Bronchial epithelial cell (primary cell): Measurements from ENCODE around the gene PLD1. TPM values are rescaled to one million over a fixed set of nuclear protein-coding genes. Genes with fewer than 3 reads are reported as not detected.
A peak's percentile ranks its signal among the peaks of the same experiment; 100 is the strongest.

Experiments
- DNase-seq: peaks from one replicate; pipeline ENCODE4 v3.0.0-alpha.2; 2010; ENCODE audit warnings: low read depth
- FAIRE-seq: peaks from 2 replicates; lab custom pipeline; 2011; peaks lifted over from hg19 to GRCh38; lab: Jason Lieb, UNC
- H3K27me3 ChIP-seq: 2 replicates; pipeline ENCODE4 v1.5.1; 2011; ENCODE audit warnings: low read length; ENCODE audit not compliant: control insufficient read depth, insufficient read depth
- H3K36me3 ChIP-seq: 2 replicates; pipeline ENCODE4 v1.5.1; 2011; ENCODE audit warnings: low read length; ENCODE audit not compliant: control insufficient read depth, insufficient read depth
- H3K4me3 ChIP-seq: 2 replicates; pipeline ENCODE4 v1.5.1; 2011; ENCODE audit warnings: mild to moderate bottlenecking, low read depth, low read length, control low read depth
- total RNA-seq: library from RNA; depleted of rRNA; stranded (reverse); fragments of >200 nt; gene quantifications from 2 replicates; pipeline ENCODE4 v1.2.1, GENCODE V29; 2014
- TF ChIP-seq, protein P1 (sequence below): IDR thresholded peaks from 2 replicates; pipeline ENCODE4 v1.5.1; 2011; ENCODE audit warnings: mild to moderate bottlenecking, moderate library complexity, low read length, control low read depth, inconsistent platforms; ENCODE audit not compliant: insufficient read depth, severe bottlenecking

PLD1 gene
- total RNA-seq, 1 donor from 2014 or later, result 10.5 TPM

DNA sequence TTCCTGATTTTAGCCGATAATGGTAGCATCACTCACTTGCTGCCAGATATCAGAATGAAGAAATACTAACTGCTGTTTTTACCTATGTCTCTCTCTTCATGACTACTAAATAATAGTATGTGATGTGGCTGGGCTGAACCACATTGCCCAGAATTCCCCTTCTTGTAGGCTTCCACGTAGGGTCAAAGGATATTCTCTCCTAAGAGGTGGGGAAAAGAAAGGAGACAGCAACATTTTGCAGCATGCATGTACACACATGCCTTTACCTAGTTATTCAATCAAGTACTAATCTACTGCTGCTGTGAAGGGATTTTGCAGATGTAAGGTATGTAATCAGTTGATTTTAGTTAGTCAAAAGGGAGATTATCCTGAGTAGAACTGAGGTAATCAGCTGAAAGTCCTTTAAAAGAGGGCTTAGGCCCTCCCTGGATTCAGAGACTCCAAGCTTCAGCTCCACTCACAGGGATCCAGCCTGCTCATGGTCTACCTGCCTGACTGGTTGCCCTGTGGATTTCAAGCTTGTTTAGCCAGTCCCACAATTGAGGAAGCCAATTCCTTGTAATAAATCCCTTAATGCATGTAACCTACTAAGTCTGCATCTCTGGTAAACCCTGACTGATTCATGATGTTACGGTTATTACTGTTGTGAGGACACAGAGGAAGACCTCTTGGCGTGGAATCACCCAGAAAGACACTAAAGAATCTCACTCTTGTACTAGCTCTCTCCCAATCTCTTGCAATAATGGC is 20.4 kb downstream of the PLD1 start:
- Histone ChIP-seq H3K4me3 (no peak overlapping the region), H3K27me3 (no peaks in the 10 kb centered on the region), H3K36me3 (no peaks in the 10 kb centered on the region)
- FAIRE-seq, result no peak
- TF ChIP-seq, protein P1, sequence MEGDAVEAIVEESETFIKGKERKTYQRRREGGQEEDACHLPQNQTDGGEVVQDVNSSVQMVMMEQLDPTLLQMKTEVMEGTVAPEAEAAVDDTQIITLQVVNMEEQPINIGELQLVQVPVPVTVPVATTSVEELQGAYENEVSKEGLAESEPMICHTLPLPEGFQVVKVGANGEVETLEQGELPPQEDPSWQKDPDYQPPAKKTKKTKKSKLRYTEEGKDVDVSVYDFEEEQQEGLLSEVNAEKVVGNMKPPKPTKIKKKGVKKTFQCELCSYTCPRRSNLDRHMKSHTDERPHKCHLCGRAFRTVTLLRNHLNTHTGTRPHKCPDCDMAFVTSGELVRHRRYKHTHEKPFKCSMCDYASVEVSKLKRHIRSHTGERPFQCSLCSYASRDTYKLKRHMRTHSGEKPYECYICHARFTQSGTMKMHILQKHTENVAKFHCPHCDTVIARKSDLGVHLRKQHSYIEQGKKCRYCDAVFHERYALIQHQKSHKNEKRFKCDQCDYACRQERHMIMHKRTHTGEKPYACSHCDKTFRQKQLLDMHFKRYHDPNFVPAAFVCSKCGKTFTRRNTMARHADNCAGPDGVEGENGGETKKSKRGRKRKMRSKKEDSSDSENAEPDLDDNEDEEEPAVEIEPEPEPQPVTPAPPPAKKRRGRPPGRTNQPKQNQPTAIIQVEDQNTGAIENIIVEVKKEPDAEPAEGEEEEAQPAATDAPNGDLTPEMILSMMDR, result no peak
- DNase-seq, result peak; percentile 88

DNA sequence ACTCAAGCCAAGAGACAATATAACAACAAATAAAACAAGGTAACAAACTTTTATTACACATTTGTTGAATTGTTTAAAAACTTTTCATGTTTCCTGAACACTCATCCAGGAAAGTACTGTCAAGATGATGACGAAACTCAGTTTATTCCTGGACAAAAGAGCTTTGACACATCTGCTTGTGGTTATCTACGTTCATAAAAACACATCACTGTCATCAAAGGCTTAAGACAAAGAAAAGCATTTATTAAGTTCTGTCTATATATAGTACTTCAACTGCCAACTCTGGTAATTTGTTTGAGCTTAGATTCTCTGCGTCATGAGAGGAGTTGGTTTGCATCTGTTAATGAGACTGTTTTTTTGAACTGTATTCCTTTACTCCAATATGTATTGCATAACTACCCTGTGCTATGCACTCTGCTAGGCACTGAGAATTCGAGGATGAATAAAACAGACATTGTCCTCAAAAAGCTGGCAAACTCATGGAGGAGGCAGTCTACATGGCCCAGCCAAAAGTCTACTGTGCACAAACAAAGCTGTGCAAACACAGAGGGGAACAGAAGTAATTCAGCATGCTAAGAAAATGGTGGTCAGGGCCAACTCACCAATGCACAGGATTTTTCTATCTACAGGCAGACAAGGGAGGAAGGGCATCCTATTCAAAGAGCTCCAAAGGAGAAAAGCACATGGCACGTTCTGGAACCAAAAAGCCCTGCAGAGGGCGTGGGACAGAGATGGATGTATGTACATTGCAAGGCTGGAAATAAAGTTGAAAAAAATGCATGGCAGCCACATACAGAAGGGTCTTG is 21.5 kb downstream of the PLD1 start:
- no peaks in the 10 kb centered on the region for H3K27me3 ChIP-seq
- TF ChIP-seq, protein P1, result no peak
- FAIRE-seq (no peak), DNase-seq (peak; percentile 94)
- H3K36me3 ChIP-seq, result no peaks in the 10 kb centered on the region
- no peak overlapping the region for H3K4me3 ChIP-seq

DNA sequence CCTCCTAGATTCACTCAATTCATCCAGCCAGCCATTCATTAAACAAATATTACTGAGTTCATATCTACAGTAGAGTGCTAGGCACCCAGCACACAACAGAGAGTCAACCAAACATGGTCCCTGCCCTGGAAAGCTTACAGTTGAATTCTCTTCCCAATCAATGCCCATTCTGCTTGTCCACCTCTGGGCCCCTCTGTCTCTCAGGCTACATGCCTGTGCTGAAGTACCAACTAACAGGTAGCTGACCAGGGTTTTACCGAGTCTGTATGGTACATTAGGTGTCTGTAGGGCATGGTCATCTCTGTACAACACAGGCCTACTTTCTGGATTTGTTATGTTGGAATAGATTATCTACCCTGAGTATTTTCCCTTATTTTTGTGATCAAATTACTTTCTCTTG is 23.3 kb downstream of the PLD1 start:
- Histone ChIP-seq H3K36me3 (no peaks in the 10 kb centered on the region), H3K4me3 (no peak overlapping the region), H3K27me3 (no peaks in the 10 kb centered on the region)
- FAIRE-seq, result no peak
- TF ChIP-seq, protein P1, result no peak
- no peak for DNase-seq

DNA sequence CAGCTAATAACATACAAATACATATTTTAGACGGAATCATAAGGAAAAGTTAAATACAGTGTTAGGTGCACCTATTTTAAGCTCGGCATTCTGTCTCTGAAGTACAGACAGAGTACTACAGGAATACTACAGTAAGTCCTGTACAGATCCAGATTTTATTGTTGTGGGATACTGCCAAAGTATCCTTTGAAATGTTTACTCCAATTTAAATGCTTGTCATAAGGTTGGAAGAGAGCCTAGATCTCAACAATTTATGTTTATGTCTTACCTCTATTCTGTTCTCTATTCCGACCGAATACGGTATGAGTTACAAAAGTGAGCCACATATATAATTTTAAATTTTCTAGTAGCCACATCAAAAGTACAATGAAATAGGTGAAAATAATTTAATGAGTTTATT is 25.3 kb downstream of the PLD1 start:
- Histone ChIP-seq H3K4me3 (no peak overlapping the region), H3K27me3 (no peaks in the 10 kb centered on the region), H3K36me3 (no peaks in the 10 kb centered on the region)
- FAIRE-seq (no peak), DNase-seq (no peak)
- TF ChIP-seq, protein P1, result no peak

DNA sequence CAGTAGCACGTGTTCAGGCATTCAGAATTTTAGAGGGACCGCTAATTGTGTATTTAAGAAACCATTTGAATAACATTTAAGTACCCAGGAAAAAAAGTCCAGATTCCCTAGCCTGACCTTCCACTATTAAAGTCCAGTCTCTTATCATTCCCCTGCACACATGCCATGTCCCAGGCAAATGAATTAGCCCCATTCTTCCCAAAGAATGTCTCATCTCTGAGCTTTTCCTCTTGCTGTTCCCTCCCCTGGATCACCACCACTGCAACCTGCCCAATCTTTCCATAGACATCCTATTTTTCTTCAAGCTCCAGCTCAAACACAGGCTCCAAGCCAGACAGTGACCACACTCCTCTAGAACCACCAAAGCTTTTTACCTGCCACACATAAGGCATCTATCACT is 25.9 kb downstream of the PLD1 start:
- TF ChIP-seq, protein P1, result no peak

More for the DNA sequence above, 25.9 kb downstream of the PLD1 start:
- Histone ChIP-seq H3K36me3 (no peaks in the 10 kb centered on the region), H3K27me3 (no peaks in the 10 kb centered on the region), H3K4me3 (no peak overlapping the region)
- FAIRE-seq, result no peak
- no peak for DNase-seq
